Gastroesophageal sphincter (tissue), 4 donors: ENCODE results near the gene SCRT2. TPM values are rescaled to one million over a fixed set of nuclear protein-coding genes. Genes with fewer than 3 reads are reported as not detected.

ENCODE experiments used
- ATAC-seq: fragments of 150-250 bp; one replicate; pipeline ENCODE4 v1.9.1; 2016; ENCODE audit warnings: mild to moderate bottlenecking, moderate library complexity
- H3K27ac ChIP-seq, 4 donors: fragments of 200-600 bp; sonication (generic) in 3 of 4; 1 replicate in 3 of 4; 2 replicates in 1 of 4; pipeline ENCODE4 v1.5.1; 2016 to 2019
- H3K27me3 ChIP-seq: fragments of 200-600 bp; sonication (generic); one replicate; pipeline ENCODE4 v1.5.1; 2019
- H3K36me3 ChIP-seq, 2 donors: fragments of 200-600 bp; sonication (generic); one replicate each; pipeline ENCODE4 v1.5.1; 2019; ENCODE audit warnings: control low read depth in 1 of 2
- H3K4me1 ChIP-seq, 3 donors: fragments of 200-600 bp; sonication (generic); 1 replicate in 2 of 3; 2 replicates in 1 of 3; pipeline ENCODE4 v1.5.1; 2016 to 2019; ENCODE audit warnings: control low read depth in 2 of 3
- H3K4me3 ChIP-seq, 2 donors: fragments of 200-600 bp; sonication (generic); one replicate each; pipeline ENCODE4 v1.5.1; 2019; ENCODE audit warnings: mild to moderate bottlenecking in 1 of 2, moderate library complexity in 1 of 2
- H3K9me3 ChIP-seq, 3 donors: fragments of 200-600 bp; sonication (generic); one replicate each; pipeline ENCODE4 v1.5.1; 2017 to 2019; ENCODE audit warnings: control low read depth in 2 of 3
- EP300 ChIP-seq: sonication (generic); formaldehyde crosslinking; IDR thresholded peaks from one replicate; pipeline ENCODE4 v1.6.1; 2017; ENCODE audit warnings: antibody characterized with exemption, mild to moderate bottlenecking
- POLR2A ChIP-seq, 2 donors: fragments of 450-650 bp; IDR thresholded peaks; one replicate each; pipeline ENCODE4 v1.6.1; 2017; ENCODE audit warnings: antibody characterized with exemption in 2 of 2, mild to moderate bottlenecking in 2 of 2, moderate library complexity in 1 of 2
- POLR2AphosphoS5 ChIP-seq: sonication (generic); formaldehyde crosslinking; IDR thresholded peaks from one replicate; pipeline ENCODE4 v1.6.1; 2017; ENCODE audit warnings: antibody characterized with exemption
- whole genome bisulfite sequencing, 2 donors: methylation state at CpG; one replicate each; pipeline ENCODE4 v1.1.5; 2018; ENCODE audit warnings: low coverage in 1 of 2; 5-methylcytosine and 5-hydroxymethylcytosine counted together
- total RNA-seq, 4 donors: library from RNA; depleted of rRNA; stranded (reverse); fragments of >200 nt; gene quantifications; one replicate each; pipeline ENCODE4 v1.1.0, GENCODE V29; 2016
- TF ChIP-seq, protein P1 (sequence below), 4 experiments: fragments of 200-600 bp in 2 of 4; fragments of 450-650 bp in 2 of 4; sonication (generic) in 1 of 4; IDR thresholded peaks; one replicate each; pipeline ENCODE4 v1.5.1; 2017 to 2019; ENCODE audit warnings: antibody characterized with exemption in 4 of 4, mild to moderate bottlenecking in 2 of 4, moderate library complexity in 2 of 4

Gene SCRT2
- total RNA-seq, 4 donors from 2014 or later: not detected

DNA sequence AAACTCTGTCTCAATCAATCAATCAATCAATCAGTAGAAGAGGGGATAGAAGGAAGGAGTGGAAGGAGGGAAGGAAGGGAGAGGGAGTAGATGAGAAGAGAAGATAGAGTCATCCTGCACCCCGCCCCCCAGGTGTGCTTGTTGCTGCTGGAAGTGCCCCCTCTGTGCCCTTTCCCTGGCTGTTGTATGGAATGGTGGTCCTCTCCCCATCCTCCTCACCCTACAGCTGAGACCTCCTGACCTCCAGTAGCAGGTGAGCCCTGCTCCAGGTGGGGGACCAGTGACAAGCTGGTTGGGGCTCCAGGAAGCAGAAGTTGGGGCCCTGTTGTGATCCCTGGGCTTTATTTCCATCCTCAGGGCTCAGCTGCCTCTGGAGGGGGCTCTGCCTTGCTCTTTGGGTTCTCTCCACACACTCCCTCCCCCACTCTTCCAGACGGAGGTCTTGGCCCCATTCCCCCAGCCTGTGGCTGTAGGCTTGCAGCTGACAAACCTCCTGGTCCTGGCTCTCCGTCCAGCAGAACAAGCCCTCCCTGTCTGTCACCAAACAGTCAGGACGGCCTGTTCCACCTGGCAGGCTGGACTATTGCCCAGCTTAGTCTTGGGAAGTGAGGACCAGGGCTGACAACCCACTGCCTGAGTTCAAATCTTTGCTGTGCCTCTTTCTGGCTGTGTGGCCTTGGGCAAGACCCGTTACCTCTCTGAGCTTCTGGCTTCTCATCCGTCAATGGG, 26.0 kb upstream of the SCRT2 start:
- ATAC-seq: no peak
- no peaks in the 10 kb centered on the region for H3K4me1 ChIP-seq
- TF ChIP-seq EP300: no peak
- TF ChIP-seq, protein P1, sequence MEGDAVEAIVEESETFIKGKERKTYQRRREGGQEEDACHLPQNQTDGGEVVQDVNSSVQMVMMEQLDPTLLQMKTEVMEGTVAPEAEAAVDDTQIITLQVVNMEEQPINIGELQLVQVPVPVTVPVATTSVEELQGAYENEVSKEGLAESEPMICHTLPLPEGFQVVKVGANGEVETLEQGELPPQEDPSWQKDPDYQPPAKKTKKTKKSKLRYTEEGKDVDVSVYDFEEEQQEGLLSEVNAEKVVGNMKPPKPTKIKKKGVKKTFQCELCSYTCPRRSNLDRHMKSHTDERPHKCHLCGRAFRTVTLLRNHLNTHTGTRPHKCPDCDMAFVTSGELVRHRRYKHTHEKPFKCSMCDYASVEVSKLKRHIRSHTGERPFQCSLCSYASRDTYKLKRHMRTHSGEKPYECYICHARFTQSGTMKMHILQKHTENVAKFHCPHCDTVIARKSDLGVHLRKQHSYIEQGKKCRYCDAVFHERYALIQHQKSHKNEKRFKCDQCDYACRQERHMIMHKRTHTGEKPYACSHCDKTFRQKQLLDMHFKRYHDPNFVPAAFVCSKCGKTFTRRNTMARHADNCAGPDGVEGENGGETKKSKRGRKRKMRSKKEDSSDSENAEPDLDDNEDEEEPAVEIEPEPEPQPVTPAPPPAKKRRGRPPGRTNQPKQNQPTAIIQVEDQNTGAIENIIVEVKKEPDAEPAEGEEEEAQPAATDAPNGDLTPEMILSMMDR (IDR thresholded peaks at IDR 0.05): no peak
- no peak overlapping the region for H3K4me3 ChIP-seq
- no peaks in the 10 kb centered on the region for H3K36me3 ChIP-seq
- H3K9me3 ChIP-seq: no peaks in the 10 kb centered on the region
- WGBS, 2 donors: 0 to 34% methylated on average over 1 to 5 of the region's 6 CpGs
- H3K27ac ChIP-seq: no peak overlapping the region
- peaks cover 74% of the 10 kb centered on the region for H3K27me3 ChIP-seq

DNA sequence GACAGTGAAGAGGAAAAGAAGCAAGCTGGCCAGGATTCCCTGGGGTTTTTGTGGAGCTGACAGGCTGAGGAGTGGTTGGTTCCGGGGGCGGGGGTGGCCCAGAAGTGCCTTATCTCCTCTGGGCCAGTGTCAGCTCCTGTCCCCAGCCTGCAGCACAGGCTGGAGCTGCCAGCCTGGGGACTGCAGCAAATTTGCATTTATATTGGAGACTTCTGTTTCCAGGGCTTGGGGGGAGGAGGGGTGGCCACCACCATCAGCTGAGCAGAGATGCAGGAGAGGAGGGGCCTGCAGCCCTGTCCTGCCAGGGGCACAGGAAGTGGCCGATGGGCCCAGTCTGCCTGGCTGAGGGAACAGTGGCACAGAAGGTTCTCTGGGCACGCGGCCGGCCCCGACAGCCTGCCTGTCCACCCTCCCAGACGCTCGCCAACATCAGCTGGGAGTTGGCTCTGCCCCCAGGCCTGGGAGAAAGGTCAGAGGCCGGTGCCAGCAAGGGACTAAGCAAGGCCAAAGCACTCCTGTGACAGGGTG, 24.3 kb upstream of the SCRT2 start:
- Histone ChIP-seq H3K27ac (no peak overlapping the region), H3K36me3 (no peaks in the 10 kb centered on the region), H3K4me1 (no peaks in the 10 kb centered on the region), H3K4me3 (no peak overlapping the region), H3K27me3 (peaks cover 64% of the 10 kb centered on the region), H3K9me3 (no peaks in the 10 kb centered on the region)
- no peak for TF ChIP-seq EP300
- TF ChIP-seq POLR2A (IDR thresholded peaks at IDR 0.05): no peak
- TF ChIP-seq, protein P1 (IDR thresholded peaks at IDR 0.05): no peak
- TF ChIP-seq POLR2AphosphoS5: no peak
- WGBS, 2 donors: no CpG with 5 or more reads among the region's 10 CpGs
- ATAC-seq: no peak

DNA sequence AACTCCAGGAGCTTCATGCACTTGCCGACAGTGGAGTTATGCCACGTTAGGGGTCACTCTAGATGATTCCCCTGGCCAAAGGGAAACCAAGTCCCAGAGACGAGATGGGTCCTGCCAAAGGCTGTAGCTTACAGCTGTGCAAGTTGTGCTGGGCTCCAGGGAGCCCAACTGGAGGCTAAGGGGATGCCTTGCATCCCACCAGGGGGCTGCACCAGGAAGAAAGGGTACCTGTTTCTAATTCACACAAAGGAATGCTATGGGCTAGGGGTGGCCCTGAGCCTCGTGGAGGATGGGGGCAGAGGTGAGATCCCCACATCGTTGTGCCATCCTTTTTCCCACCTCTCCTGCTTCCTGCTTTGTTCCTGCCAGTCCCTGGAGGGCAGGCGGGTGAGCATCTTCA, 23.7 kb upstream of the SCRT2 start:
- Histone ChIP-seq H3K27me3 (peaks cover 63% of the 10 kb centered on the region), H3K4me3 (no peak overlapping the region), H3K36me3 (no peaks in the 10 kb centered on the region), H3K27ac (no peak overlapping the region), H3K4me1 (no peaks in the 10 kb centered on the region), H3K9me3 (no peaks in the 10 kb centered on the region)
- WGBS, 2 donors: 49% methylated on average over 5 of the region's 6 CpGs; no CpG with 5 or more reads in 1 of the 2 donors
- no peak for TF ChIP-seq EP300
- TF ChIP-seq POLR2A (IDR thresholded peaks at IDR 0.05): no peak
- TF ChIP-seq POLR2AphosphoS5: no peak
- TF ChIP-seq, protein P1 (IDR thresholded peaks at IDR 0.05): no peak
- no peak for ATAC-seq

DNA sequence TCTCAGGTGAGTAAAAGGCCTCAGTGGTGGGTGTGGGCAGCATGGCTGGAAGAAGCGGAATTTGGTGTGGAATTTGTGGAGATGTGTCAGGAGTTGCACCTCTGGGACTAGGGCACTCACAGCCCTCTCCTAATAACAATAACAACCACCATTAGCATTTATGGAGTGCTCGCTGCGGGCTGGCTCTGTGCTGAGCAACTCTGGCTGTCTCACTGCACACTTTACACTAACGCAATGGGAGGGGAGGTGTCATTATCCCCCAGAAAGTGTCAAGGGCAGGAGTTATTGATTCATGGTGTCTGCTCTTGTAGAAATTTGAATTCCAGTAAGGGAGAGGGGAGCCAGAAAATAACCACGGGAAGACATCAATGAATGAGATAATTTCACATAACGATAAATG, 22.7 kb upstream of the SCRT2 start:
- Histone ChIP-seq H3K36me3 (no peaks in the 10 kb centered on the region), H3K27me3 (peaks cover 66% of the 10 kb centered on the region), H3K9me3 (no peaks in the 10 kb centered on the region), H3K4me3 (no peak overlapping the region), H3K4me1 (no peaks in the 10 kb centered on the region), H3K27ac (no peak overlapping the region)
- TF ChIP-seq EP300 (no peak), POLR2AphosphoS5 (no peak), POLR2A (IDR thresholded peaks at IDR 0.05) (no peak)
- TF ChIP-seq, protein P1 (IDR thresholded peaks at IDR 0.05): no peak
- no peak for ATAC-seq
- 61 to 67% methylated on average over 3 to 6 of the region's 6 CpGs for WGBS, 2 donors

DNA sequence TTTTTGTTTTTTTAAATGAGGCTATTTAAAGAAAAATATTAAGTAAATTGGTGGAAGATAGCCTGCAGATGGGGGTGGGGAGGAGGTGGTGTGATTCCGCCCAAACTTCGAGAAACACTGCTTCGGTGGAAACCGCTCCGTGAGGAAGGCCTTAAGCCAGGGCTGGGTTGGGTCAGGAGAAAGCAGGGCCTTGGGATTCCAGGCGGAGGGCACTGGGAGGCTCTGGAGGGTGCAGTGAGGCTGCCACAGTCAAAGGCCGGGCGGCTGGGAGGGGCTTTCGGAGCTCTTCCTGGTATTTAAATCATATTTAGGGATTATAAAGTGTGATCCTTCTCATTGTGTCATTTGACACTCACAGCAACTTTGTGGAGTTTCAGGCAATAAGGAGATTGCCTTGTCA, 22.2 kb upstream of the SCRT2 start:
- Histone ChIP-seq H3K27ac (no peak overlapping the region), H3K36me3 (no peaks in the 10 kb centered on the region), H3K27me3 (peaks cover 66% of the 10 kb centered on the region), H3K4me1 (no peaks in the 10 kb centered on the region), H3K4me3 (no peak overlapping the region), H3K9me3 (no peaks in the 10 kb centered on the region)
- TF ChIP-seq POLR2AphosphoS5: no peak
- no peak for TF ChIP-seq POLR2A (IDR thresholded peaks at IDR 0.05)
- TF ChIP-seq EP300: no peak
- TF ChIP-seq, protein P1 (IDR thresholded peaks at IDR 0.05): no peak
- no peak for ATAC-seq
- WGBS, 2 donors: 45 to 72% methylated on average over 5 to 9 of the region's 9 CpGs
